Measurements from ENCODE around the gene ADAMTS8. TPM values are rescaled to one million over a fixed set of nuclear protein-coding genes. Genes with fewer than 3 reads are reported as not detected.
A peak's percentile ranks its signal among the peaks of the same experiment; 100 is the strongest.

The ADAMTS8 gene, protein sequence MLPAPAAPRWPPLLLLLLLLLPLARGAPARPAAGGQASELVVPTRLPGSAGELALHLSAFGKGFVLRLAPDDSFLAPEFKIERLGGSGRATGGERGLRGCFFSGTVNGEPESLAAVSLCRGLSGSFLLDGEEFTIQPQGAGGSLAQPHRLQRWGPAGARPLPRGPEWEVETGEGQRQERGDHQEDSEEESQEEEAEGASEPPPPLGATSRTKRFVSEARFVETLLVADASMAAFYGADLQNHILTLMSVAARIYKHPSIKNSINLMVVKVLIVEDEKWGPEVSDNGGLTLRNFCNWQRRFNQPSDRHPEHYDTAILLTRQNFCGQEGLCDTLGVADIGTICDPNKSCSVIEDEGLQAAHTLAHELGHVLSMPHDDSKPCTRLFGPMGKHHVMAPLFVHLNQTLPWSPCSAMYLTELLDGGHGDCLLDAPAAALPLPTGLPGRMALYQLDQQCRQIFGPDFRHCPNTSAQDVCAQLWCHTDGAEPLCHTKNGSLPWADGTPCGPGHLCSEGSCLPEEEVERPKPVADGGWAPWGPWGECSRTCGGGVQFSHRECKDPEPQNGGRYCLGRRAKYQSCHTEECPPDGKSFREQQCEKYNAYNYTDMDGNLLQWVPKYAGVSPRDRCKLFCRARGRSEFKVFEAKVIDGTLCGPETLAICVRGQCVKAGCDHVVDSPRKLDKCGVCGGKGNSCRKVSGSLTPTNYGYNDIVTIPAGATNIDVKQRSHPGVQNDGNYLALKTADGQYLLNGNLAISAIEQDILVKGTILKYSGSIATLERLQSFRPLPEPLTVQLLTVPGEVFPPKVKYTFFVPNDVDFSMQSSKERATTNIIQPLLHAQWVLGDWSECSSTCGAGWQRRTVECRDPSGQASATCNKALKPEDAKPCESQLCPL
- 10 to 100 TPM in 3 of 4 donors, 1 to 10 TPM in 1; 10.0 to 45.6 (median 34.0) TPM for total RNA-seq

DNA sequence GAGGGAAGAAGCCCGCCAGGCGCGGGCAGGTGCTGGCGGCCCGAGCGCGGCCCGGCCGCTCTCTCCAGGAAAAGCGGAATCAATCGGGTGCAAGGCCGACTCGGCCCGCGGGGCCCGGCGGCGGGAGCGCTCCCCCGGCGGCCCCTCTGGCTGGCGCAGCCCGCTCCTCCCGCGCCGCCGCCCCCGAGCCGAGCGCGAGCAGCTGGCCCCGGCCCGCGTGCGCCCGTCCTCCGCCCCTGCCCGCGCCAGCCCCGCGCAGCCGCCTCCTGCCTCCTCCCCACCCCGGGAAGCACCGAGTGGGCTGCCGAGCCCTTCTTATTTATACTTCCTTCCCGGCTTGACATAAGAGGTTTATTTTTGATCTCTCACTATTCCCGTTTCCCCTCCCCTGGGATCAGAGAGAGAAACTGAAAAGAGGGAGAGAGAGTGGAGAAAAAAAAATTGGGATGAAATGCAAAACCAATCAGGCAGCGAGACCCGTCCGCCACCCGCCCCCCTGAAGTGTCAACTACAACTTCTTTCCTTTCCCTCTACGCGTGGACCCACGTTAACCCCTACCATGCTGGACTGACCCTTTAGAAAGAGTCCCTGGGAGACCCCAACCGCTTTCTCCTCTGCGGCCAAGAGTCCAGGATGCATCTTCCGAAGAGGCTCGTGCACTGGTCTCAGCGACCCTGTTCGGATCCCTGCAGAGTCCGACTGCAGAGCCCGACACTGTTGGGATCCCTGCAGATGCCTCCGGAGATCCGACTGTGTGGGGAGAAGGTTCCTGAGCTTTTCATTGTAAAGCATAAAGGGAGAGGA is at the start of gene ADAMTS8:
Gene ADAMTS8, minus strand, starts transcription at position 294 of the 804 bp plus-strand sequence. CDS start 323 bp downstream, outside the sequence.
- Histone ChIP-seq H3K36me3 (no peaks in the 10 kb centered on the region), H3K27me3 (peaks cover 34% of the 10 kb centered on the region), H3K9me3 (no peaks in the 10 kb centered on the region), H3K27ac (peak within 1 kb of the TSS in 3 of 4 donors; percentile 40 to 86 (median 59)), H3K4me1 (peaks cover 0 to 48% (median 9%) of the 10 kb centered on the region in 3 donors), H3K4me3 (peak within 1 kb of the TSS; percentile 64 to 68)
- TF ChIP-seq, protein P1, sequence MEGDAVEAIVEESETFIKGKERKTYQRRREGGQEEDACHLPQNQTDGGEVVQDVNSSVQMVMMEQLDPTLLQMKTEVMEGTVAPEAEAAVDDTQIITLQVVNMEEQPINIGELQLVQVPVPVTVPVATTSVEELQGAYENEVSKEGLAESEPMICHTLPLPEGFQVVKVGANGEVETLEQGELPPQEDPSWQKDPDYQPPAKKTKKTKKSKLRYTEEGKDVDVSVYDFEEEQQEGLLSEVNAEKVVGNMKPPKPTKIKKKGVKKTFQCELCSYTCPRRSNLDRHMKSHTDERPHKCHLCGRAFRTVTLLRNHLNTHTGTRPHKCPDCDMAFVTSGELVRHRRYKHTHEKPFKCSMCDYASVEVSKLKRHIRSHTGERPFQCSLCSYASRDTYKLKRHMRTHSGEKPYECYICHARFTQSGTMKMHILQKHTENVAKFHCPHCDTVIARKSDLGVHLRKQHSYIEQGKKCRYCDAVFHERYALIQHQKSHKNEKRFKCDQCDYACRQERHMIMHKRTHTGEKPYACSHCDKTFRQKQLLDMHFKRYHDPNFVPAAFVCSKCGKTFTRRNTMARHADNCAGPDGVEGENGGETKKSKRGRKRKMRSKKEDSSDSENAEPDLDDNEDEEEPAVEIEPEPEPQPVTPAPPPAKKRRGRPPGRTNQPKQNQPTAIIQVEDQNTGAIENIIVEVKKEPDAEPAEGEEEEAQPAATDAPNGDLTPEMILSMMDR (IDR thresholded peaks at IDR 0.05) = peak in 1 of 4 experiments; percentile 12
- no peak for TF ChIP-seq POLR2AphosphoS5 (IDR thresholded peaks at IDR 0.05)
- ATAC-seq = peak; percentile 34
- 5% methylated on average over 9 of the region's 64 CpGs; no CpG with 5 or more reads in 1 of the 2 donors for WGBS, 2 donors (ENCODE audit: low coverage in 1 of 2)

DNA sequence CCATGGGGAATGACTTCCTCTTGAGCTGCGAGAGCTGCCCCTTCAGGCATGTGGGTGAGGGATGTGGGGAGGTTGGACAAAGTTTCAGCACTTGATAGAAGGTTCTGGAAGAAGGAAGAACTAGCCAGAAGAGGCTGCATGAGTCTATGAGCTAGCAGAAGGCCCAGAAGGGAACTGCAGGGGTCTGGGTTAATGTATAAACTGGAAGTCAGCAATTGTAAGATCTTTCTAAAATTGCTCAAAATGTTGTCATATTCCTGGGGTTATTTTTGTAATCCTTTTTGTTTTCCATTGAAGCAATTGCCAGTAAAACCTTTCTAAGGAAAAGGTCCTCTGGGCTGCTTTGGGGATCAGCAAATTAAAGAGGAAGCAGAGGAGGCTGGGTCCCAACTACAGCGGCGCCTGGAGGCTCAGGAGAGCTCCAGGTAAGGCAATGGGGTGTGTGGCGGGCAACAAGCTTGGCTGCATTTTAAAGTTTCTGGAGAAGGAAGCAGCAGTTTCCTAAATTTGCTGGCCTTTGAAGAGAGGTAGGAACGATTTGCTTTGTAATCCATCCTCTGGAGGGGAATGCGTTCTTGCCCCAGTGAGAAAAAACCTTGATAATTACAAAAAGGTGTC is 49.3 kb upstream of the ADAMTS8 start:
- 50 to 52% methylated on average over 4 to 5 of the region's 6 CpGs for WGBS, 2 donors (ENCODE audit: low coverage in 1 of 2)
- Histone ChIP-seq H3K36me3 (peaks cover 0 to 33% of the 10 kb centered on the region in 2 donors), H3K27ac (peak overlapping the region; percentile 11 to 80 (median 77)), H3K27me3 (no peaks in the 10 kb centered on the region), H3K4me3 (no peak overlapping the region), H3K9me3 (no peaks in the 10 kb centered on the region), H3K4me1 (peaks cover 0 to 36% (median 28%) of the 10 kb centered on the region in 3 donors)
- TF ChIP-seq POLR2AphosphoS5 (IDR thresholded peaks at IDR 0.05) (no peak), EP300 (IDR thresholded peaks at IDR 0.05) (no peak), POLR2A (IDR thresholded peaks at IDR 0.05) (no peak)
- TF ChIP-seq, protein P1 (IDR thresholded peaks at IDR 0.05) = no peak
- no peak for ATAC-seq

DNA sequence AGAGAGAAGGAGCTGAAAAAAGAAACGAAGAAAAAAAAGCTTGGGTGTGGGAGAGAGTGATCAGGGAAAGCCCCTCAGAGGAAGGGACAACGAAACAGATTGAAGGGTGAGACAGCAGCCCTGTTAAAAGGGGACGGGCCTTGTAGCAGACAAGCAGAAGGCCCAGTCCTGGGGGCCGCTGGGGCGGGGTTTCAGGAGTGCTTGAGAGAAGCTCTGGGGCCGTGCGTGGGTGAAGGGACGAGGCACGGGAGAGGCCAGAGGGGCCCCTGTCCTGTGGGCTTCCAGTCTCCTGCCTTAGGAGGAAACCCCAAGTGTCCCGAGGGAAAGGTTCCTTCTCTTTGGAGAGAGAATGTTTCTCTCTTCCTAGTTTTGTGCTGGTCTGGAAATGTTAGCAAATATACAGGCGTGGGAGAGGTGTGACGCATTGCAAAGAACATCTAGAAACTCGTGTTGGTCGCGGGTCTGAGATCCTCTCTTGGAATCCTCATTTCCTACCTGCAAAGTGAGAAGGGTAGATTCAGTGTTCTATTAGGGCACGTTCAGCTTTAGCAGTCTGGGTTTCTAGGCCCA is 48.6 kb upstream of the ADAMTS8 start:
- no peaks in the 10 kb centered on the region for H3K27me3 ChIP-seq
- TF ChIP-seq EP300 (IDR thresholded peaks at IDR 0.05) (no peak), POLR2A (IDR thresholded peaks at IDR 0.05) (no peak), POLR2AphosphoS5 (IDR thresholded peaks at IDR 0.05) (no peak)
- TF ChIP-seq, protein P1 (IDR thresholded peaks at IDR 0.05) = no peak
- peaks cover 0 to 36% (median 28%) of the 10 kb centered on the region in 3 donors for H3K4me1 ChIP-seq
- H3K9me3 ChIP-seq = no peaks in the 10 kb centered on the region
- H3K27ac ChIP-seq = peak overlapping the region; percentile 11 to 80 (median 77)
- ATAC-seq = no peak
- peaks cover 0 to 40% of the 10 kb centered on the region in 2 donors for H3K36me3 ChIP-seq
- no peak overlapping the region for H3K4me3 ChIP-seq
- WGBS, 2 donors (ENCODE audit: low coverage in 1 of 2) = 84% methylated on average over 12 to 15 of the region's 16 CpGs
